22Rv1 (cell line): Measurements from ENCODE around the gene RFLNA.

ENCODE experiments used
- CTCF ChIP-seq: fragments of 450-650 bp; IDR thresholded peaks from 2 replicates; pipeline ENCODE4 v1.5.1; 2017; ENCODE audit warnings: mild to moderate bottlenecking
- ZFX ChIP-seq: fragments of 450-650 bp; IDR thresholded peaks from 2 replicates; pipeline ENCODE4 v1.6.1; 2017; ENCODE audit warnings: antibody characterized with exemption, borderline replicate concordance

GRCh38 chr12:124351422-124351821, 56.5 kb downstream of the RFLNA start:
- TF ChIP-seq CTCF (no peak), ZFX (no peak)
